ENCODE results near the gene KRTAP27-1. TPM values are rescaled to one million over a fixed set of nuclear protein-coding genes. Genes with fewer than 3 reads are reported as not detected.

The KRTAP27-1 gene
- polyA plus RNA-seq, 3 donors, result not detected

- 81 to 91% (median 90%) methylated on average over 2 of the region's 2 CpGs for WGBS, 3 donors
- no peak overlapping the region for H3K27ac ChIP-seq (ENCODE audit: low read depth, low read length)
These were observed 21.8 kb downstream of the KRTAP27-1 start for GRCh38 chr21:30315701-30316100.

GRCh38 chr21:30306884-30307283 is 30.6 kb downstream of the KRTAP27-1 start:
- H3K27ac ChIP-seq (ENCODE audit: low read depth, low read length), result no peak overlapping the region
- WGBS, 3 donors, result 21 to 80% (median 75%) methylated on average over 2 of the region's 2 CpGs

- WGBS, 3 donors, result 28 to 42% (median 30%) methylated on average over 1 of the region's 1 CpG
- H3K27ac ChIP-seq (ENCODE audit: low read depth, low read length), result no peak overlapping the region
These were observed 32.4 kb downstream of the KRTAP27-1 start for GRCh38 chr21:30305136-30305535.

- no peak within 1 kb of the TSS for H3K27ac ChIP-seq (ENCODE audit: low read depth, low read length)
- 79 to 94% (median 89%) methylated on average over 2 of the region's 2 CpGs for WGBS, 3 donors
These were observed 48.3 kb downstream of the KRTAP27-1 start, which contains the start of gene KRTAP25-1 for GRCh38 chr21:30289215-30289614. Gene KRTAP25-1, minus strand, starts transcription at chr21:30289514. Its CDS starts 24 bp downstream, at chr21:30289490.

Other genes starting within 250 kb of the KRTAP27-1 start
- gene CLDN17, start 170.9 kb downstream of the KRTAP27-1 start, polyA plus RNA-seq, result not detected
- gene CLDN8, start 121.6 kb downstream of the KRTAP27-1 start, polyA plus RNA-seq, result under 1 TPM in 1 of 3 donors, not detected in 2; 0.12 TPM
- gene KRTAP24-1, start 54.7 kb downstream of the KRTAP27-1 start, polyA plus RNA-seq, result not detected
- not detected for gene KRTAP25-1, start 48.2 kb downstream of the KRTAP27-1 start, polyA plus RNA-seq
- not detected for gene KRTAP26-1, start 17.4 kb downstream of the KRTAP27-1 start, polyA plus RNA-seq
- not detected for gene KRTAP23-1, start 10.9 kb upstream of the KRTAP27-1 start, polyA plus RNA-seq
- not detected for gene KRTAP13-2, start 34.6 kb upstream of the KRTAP27-1 start, polyA plus RNA-seq
- gene KRTAP13-1, start 58.3 kb upstream of the KRTAP27-1 start, polyA plus RNA-seq, result not detected
- gene KRTAP13-3, start 88.2 kb upstream of the KRTAP27-1 start, polyA plus RNA-seq, result not detected
- gene KRTAP13-4, start 92.5 kb upstream of the KRTAP27-1 start, polyA plus RNA-seq, result not detected
- not detected for gene KRTAP15-1, start 102.6 kb upstream of the KRTAP27-1 start, polyA plus RNA-seq
- not detected for gene KRTAP19-1, start 142.7 kb upstream of the KRTAP27-1 start, polyA plus RNA-seq
- not detected for gene KRTAP19-2, start 149.7 kb upstream of the KRTAP27-1 start, polyA plus RNA-seq
- not detected for gene KRTAP19-3, start 154.3 kb upstream of the KRTAP27-1 start, polyA plus RNA-seq
- not detected for gene KRTAP19-4, start 159.5 kb upstream of the KRTAP27-1 start, polyA plus RNA-seq
- gene KRTAP19-5, start 164.4 kb upstream of the KRTAP27-1 start, polyA plus RNA-seq, result not detected
- gene KRTAP19-6, start 204.2 kb upstream of the KRTAP27-1 start, polyA plus RNA-seq, result not detected
- gene KRTAP19-7, start 223.6 kb upstream of the KRTAP27-1 start, polyA plus RNA-seq, result not detected